ENCODE results near the gene ALDH8A1. TPM values are rescaled to one million over a fixed set of nuclear protein-coding genes. Genes with fewer than 3 reads are reported as not detected.

The ALDH8A1 gene
- total RNA-seq, 1 donor from 2014 or later, result 1.1 TPM

DNA sequence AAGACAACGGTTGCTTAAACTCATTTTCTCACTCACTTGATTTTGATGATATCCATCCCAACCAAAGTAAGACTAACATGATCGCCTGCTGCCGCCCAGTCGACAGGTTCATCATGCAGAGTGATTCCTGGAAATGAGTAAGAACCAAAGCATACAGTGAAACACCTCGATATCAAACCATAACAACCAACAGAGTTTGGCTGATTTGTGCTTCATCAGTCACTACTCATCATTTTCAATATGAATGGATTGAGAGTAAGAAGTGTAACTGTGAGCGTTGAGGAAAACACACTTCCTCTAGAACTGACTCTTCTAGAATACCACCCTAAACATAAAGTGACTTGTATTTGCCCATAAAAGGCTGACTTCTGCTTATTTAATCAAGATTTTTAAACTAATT, 29.2 kb upstream of the ALDH8A1 start:
- TF ChIP-seq CTCF (IDR thresholded peaks at IDR 0.05; ENCODE audit: insufficient read depth, low read length, severe bottlenecking), result no peak
- Histone ChIP-seq H3K4me3 (ENCODE audit: low read depth, low read length) (no peak overlapping the region), H3K27me3 (ENCODE audit: control insufficient read depth, insufficient read depth, low read length) (no peaks in the 10 kb centered on the region), H3K36me3 (ENCODE audit: control insufficient read depth, insufficient read depth, low read length) (peaks cover 1% of the 10 kb centered on the region)
- DNase-seq (ENCODE audit: low read depth), result no peak
- no peak for FAIRE-seq

- Histone ChIP-seq H3K4me3 (ENCODE audit: low read depth, low read length) (no peak overlapping the region), H3K27me3 (ENCODE audit: control insufficient read depth, insufficient read depth, low read length) (no peaks in the 10 kb centered on the region), H3K36me3 (ENCODE audit: control insufficient read depth, insufficient read depth, low read length) (no peaks in the 10 kb centered on the region)
- no peak for DNase-seq (ENCODE audit: low read depth)
- FAIRE-seq, result no peak
- TF ChIP-seq CTCF (IDR thresholded peaks at IDR 0.05; ENCODE audit: insufficient read depth, low read length, severe bottlenecking), result no peak
These were observed 24.5 kb upstream of the ALDH8A1 start for GRCh38 chr6:134974370-134974769.

DNA sequence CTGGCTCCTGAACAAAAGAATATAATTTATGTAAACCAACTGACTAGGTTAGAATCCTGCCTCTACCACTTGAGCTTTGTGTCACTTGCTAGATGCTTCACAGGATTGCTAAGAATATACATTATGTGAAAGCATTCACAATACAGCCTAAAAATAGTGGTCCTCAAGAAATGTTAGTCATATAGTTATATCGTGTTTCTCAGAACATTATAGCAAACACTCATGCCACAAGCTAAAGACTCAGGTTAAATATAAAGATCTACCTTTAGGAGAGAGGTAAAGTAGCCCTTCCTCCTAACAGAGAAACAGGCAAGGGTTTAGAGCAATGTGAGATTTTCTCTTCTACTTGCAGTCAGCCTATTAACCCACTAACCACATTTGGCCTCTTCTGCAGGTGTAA, 17.8 kb upstream of the ALDH8A1 start:
- peaks cover 1% of the 10 kb centered on the region for H3K36me3 ChIP-seq (ENCODE audit: control insufficient read depth, insufficient read depth, low read length)
- FAIRE-seq, result no peak

DNA sequence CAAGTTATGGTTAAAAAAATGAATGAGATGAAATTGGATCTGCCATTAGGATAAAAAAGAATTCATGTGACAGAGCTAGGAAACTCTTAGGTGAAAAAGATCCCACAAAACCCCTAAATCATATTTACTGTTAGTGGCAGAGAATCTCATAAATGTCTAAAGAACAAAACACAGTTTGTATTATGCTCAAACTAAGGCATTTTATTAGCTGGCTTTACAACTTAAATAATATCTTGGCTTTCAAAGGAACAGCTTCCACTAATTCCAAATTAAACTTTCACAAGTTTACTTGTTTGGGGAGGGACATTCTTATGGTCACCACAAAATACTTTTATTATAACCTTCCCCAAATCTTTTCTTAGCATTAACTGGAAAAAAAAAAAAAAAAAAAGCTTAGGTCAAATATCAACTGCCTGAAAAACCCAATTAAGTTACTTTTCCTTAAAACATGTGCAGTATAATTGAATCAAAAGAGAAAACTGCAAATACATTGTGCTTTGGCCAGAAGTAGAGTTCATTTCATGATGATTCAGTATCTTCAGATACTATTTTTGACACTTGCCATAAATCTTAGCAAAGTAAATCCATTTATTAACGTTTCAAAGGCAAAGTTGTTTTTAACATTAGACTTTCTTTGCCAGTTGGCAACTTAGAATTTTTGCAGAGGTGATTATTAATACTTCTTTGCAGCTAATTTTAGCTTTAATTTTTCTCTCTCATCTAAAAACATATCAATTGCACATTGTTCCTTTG, 14.7 kb upstream of the ALDH8A1 start:
- DNase-seq (ENCODE audit: low read depth) (no peak), FAIRE-seq (no peak)
- no peak overlapping the region for H3K4me3 ChIP-seq (ENCODE audit: low read depth, low read length)
- TF ChIP-seq CTCF (IDR thresholded peaks at IDR 0.05; ENCODE audit: insufficient read depth, low read length, severe bottlenecking), result no peak
- peaks cover 1% of the 10 kb centered on the region for H3K36me3 ChIP-seq (ENCODE audit: control insufficient read depth, insufficient read depth, low read length)
- no peaks in the 10 kb centered on the region for H3K27me3 ChIP-seq (ENCODE audit: control insufficient read depth, insufficient read depth, low read length)

More for the DNA sequence above, 17.8 kb upstream of the ALDH8A1 start:
- no peak overlapping the region for H3K4me3 ChIP-seq (ENCODE audit: low read depth, low read length)
- DNase-seq (ENCODE audit: low read depth), result no peak
- H3K27me3 ChIP-seq (ENCODE audit: control insufficient read depth, insufficient read depth, low read length), result no peaks in the 10 kb centered on the region
- no peak for TF ChIP-seq CTCF (IDR thresholded peaks at IDR 0.05; ENCODE audit: insufficient read depth, low read length, severe bottlenecking)

DNA sequence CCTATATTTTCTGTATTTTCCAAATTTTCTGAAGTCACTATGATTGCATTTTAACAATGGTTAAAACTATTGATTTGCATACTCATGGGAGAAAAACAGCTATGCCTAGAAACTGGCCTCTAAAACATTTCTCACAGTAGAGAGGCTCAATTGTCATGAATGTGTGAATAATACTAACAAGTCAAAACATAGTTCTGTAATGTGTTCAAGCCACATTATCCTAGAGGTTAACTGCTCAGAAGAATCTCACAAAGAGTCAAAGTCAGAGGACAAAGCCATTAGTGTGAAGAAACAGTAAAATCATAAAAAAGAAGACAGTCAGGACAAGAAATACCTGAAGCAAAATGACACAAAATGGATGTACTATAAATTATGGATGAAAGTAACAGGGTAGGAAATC, 12.5 kb upstream of the ALDH8A1 start:
- FAIRE-seq, result no peak
- H3K36me3 ChIP-seq (ENCODE audit: control insufficient read depth, insufficient read depth, low read length), result peaks cover 1% of the 10 kb centered on the region
- DNase-seq (ENCODE audit: low read depth), result peak; percentile 66
- H3K27me3 ChIP-seq (ENCODE audit: control insufficient read depth, insufficient read depth, low read length), result no peaks in the 10 kb centered on the region
- H3K4me3 ChIP-seq (ENCODE audit: low read depth, low read length), result no peak overlapping the region
- TF ChIP-seq CTCF (IDR thresholded peaks at IDR 0.05; ENCODE audit: insufficient read depth, low read length, severe bottlenecking), result no peak

DNA sequence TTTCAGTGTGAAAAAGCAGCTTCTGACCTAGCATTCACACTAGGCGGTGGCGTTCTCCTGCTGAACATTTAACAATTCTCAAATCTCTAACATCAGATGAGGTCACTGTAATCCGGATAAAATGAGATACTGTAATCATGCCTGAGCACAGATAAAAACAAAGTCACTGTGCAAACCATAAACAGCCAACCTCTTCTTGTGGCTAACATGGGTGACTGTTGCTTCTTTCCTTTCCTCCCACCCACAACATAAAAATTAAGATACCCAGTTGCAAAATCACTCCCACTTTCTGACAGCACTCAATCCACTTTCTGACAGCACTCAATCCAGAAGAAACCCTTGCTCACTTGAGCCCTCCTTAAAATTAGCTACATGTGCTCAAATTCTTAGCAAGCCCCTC, 11.5 kb upstream of the ALDH8A1 start:
- no peak for DNase-seq (ENCODE audit: low read depth)
- Histone ChIP-seq H3K27me3 (ENCODE audit: control insufficient read depth, insufficient read depth, low read length) (no peaks in the 10 kb centered on the region), H3K36me3 (ENCODE audit: control insufficient read depth, insufficient read depth, low read length) (peaks cover 1% of the 10 kb centered on the region), H3K4me3 (ENCODE audit: low read depth, low read length) (no peak overlapping the region)
- TF ChIP-seq CTCF (IDR thresholded peaks at IDR 0.05; ENCODE audit: insufficient read depth, low read length, severe bottlenecking), result no peak
- FAIRE-seq, result no peak
